RWPE2 (cell line): ENCODE results near the gene CEP164.

Experiments
- ATAC-seq: fragments of 200-7000 bp; cut with Tn5 transposase; 3 replicates; pipeline ENCODE4 v1.9.1; 2021; ENCODE audit warnings: low read depth
- DNase-seq: peaks from one replicate; pipeline ENCODE4 v3.0.0-alpha.2; 2020; ENCODE audit warnings: low spot score
- H3K27ac ChIP-seq: fragments of 450-650 bp; 2 replicates; pipeline ENCODE4 v1.5.1; 2017; ENCODE audit warnings: mild to moderate bottlenecking; ENCODE audit not compliant: poor library complexity, severe bottlenecking
- H3K27me3 ChIP-seq: fragments of 250-450 bp; sonication (Bioruptor Pico); 2 replicates; pipeline ENCODE4 v1.5.1; 2021; ENCODE audit warnings: mild to moderate bottlenecking, moderate library complexity; ENCODE audit not compliant: insufficient read depth, poor library complexity, severe bottlenecking
- H3K36me3 ChIP-seq: fragments of 250-450 bp; sonication (Bioruptor Pico); 2 replicates; pipeline ENCODE4 v1.5.1; 2020; ENCODE audit warnings: low read depth, mild to moderate bottlenecking, moderate library complexity
- H3K4me1 ChIP-seq: fragments of 250-450 bp; sonication (Bioruptor Pico); 2 replicates; pipeline ENCODE4 v1.5.1; 2021; ENCODE audit warnings: mild to moderate bottlenecking, moderate library complexity; ENCODE audit not compliant: insufficient read depth, poor library complexity, severe bottlenecking
- H3K4me3 ChIP-seq: fragments of 250-450 bp; sonication (Bioruptor Pico); 2 replicates; pipeline ENCODE4 v1.5.1; 2021; ENCODE audit warnings: mild to moderate bottlenecking, moderate library complexity; ENCODE audit not compliant: severe bottlenecking
- H3K9me3 ChIP-seq: fragments of 250-450 bp; sonication (Bioruptor Pico); 2 replicates; pipeline ENCODE4 v1.5.1; 2021; ENCODE audit warnings: mild to moderate bottlenecking, moderate library complexity; ENCODE audit not compliant: severe bottlenecking
- TF ChIP-seq, protein P1 (sequence below): fragments of 450-650 bp; IDR thresholded peaks from one replicate; pipeline ENCODE4 v1.5.1; 2017; ENCODE audit warnings: mild to moderate bottlenecking, moderate library complexity; ENCODE audit not compliant: poor library complexity, severe bottlenecking

The CEP164 gene

GRCh38 chr11:117290809-117291396 lies 36.8 kb upstream of the CEP164 start, which contains the start of gene BACE1-AS:
BACE1-AS (plus strand) TSS chr11:117291346.
- H3K27ac ChIP-seq, result no peak within 1 kb of the TSS
- no peaks in the 10 kb centered on the region for H3K4me1 ChIP-seq
- TF ChIP-seq, protein P1, sequence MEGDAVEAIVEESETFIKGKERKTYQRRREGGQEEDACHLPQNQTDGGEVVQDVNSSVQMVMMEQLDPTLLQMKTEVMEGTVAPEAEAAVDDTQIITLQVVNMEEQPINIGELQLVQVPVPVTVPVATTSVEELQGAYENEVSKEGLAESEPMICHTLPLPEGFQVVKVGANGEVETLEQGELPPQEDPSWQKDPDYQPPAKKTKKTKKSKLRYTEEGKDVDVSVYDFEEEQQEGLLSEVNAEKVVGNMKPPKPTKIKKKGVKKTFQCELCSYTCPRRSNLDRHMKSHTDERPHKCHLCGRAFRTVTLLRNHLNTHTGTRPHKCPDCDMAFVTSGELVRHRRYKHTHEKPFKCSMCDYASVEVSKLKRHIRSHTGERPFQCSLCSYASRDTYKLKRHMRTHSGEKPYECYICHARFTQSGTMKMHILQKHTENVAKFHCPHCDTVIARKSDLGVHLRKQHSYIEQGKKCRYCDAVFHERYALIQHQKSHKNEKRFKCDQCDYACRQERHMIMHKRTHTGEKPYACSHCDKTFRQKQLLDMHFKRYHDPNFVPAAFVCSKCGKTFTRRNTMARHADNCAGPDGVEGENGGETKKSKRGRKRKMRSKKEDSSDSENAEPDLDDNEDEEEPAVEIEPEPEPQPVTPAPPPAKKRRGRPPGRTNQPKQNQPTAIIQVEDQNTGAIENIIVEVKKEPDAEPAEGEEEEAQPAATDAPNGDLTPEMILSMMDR, result no peak
- H3K27me3 ChIP-seq, result no peaks in the 10 kb centered on the region
- no peak for ATAC-seq
- no peak within 1 kb of the TSS for H3K4me3 ChIP-seq
- peaks cover 21% of the 10 kb centered on the region for H3K36me3 ChIP-seq
- no peak for DNase-seq
- no peaks in the 10 kb centered on the region for H3K9me3 ChIP-seq

DNA sequence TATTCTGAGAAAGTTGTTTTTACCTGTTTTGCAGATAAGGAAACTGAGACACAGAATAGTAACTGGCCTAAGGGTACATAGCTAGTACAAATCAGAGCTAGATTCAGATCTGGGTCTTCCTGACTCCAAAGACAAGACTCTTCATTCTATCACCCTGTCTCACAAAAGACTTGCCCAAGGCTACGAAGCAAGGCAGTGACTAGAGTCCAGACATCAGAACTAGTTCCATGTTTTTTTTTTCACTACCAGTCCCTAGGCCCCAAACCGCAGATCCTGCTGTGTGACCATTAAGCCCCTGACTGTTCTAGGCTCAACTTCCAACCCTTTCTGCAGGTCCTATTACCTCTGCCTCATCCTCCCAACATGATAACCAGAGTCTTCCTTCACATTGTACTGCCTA lies 35.0 kb upstream of the CEP164 start:
- Histone ChIP-seq H3K4me1 (no peaks in the 10 kb centered on the region), H3K27ac (no peak overlapping the region), H3K9me3 (no peaks in the 10 kb centered on the region), H3K27me3 (no peaks in the 10 kb centered on the region), H3K4me3 (no peak overlapping the region), H3K36me3 (peaks cover 7% of the 10 kb centered on the region; the same call in 1 of the 2 replicates)
- ATAC-seq, result no peak
- no peak for DNase-seq
- TF ChIP-seq, protein P1, result no peak

GRCh38 chr11:117295438-117296137 lies 32.1 kb upstream of the CEP164 start:
- no peak for DNase-seq
- no peak overlapping the region for H3K27ac ChIP-seq
- no peaks in the 10 kb centered on the region for H3K9me3 ChIP-seq
- TF ChIP-seq, protein P1, result no peak
- ATAC-seq, result no peak
- H3K27me3 ChIP-seq, result no peaks in the 10 kb centered on the region
- no peaks in the 10 kb centered on the region for H3K36me3 ChIP-seq
- no peaks in the 10 kb centered on the region for H3K4me1 ChIP-seq
- no peak overlapping the region for H3K4me3 ChIP-seq

- no peak overlapping the region for H3K27ac ChIP-seq
- DNase-seq, result no peak
- no peaks in the 10 kb centered on the region for H3K27me3 ChIP-seq
- ATAC-seq, result no peak
- H3K9me3 ChIP-seq, result no peaks in the 10 kb centered on the region
- no peak overlapping the region for H3K4me3 ChIP-seq
- no peaks in the 10 kb centered on the region for H3K36me3 ChIP-seq
- no peaks in the 10 kb centered on the region for H3K4me1 ChIP-seq
- TF ChIP-seq, protein P1, result no peak
Observed at GRCh38 chr11:117296881-117297280, 30.8 kb upstream of the CEP164 start.

- DNase-seq (no peak), ATAC-seq (no peak)
- H3K9me3 ChIP-seq, result no peaks in the 10 kb centered on the region
- H3K4me3 ChIP-seq, result no peak overlapping the region
- no peaks in the 10 kb centered on the region for H3K4me1 ChIP-seq
- TF ChIP-seq, protein P1, result no peak
- no peaks in the 10 kb centered on the region for H3K36me3 ChIP-seq
- H3K27me3 ChIP-seq, result no peaks in the 10 kb centered on the region
- H3K27ac ChIP-seq, result no peak overlapping the region
Observed at GRCh38 chr11:117298195-117298594, 29.5 kb upstream of the CEP164 start.
